HUES48 (cell line): ENCODE data around the gene STPG1.

Source experiments
- H3K27ac ChIP-seq: one replicate; pipeline ENCODE4 v1.7.0; 2013; ENCODE audit warnings: low read depth, low read length, inconsistent platforms
- H3K27me3 ChIP-seq: 2 replicates; pipeline ENCODE4 v1.6.1; 2013; ENCODE audit warnings: mild to moderate bottlenecking, low read length; ENCODE audit not compliant: control insufficient read depth, insufficient read depth
- H3K36me3 ChIP-seq: 2 replicates; pipeline ENCODE4 v1.6.1; 2013; ENCODE audit warnings: low read length; ENCODE audit not compliant: control insufficient read depth, insufficient read depth
- H3K4me1 ChIP-seq: 2 replicates; pipeline ENCODE4 v1.6.1; 2013; ENCODE audit warnings: mild to moderate bottlenecking, low read length; ENCODE audit not compliant: control insufficient read depth, insufficient read depth
- H3K4me3 ChIP-seq: 2 replicates; pipeline ENCODE4 v1.5.1; 2013; ENCODE audit warnings: mild to moderate bottlenecking, low read depth, low read length
- H3K9ac ChIP-seq: 2 replicates; pipeline ENCODE4 v1.6.1; 2013; ENCODE audit warnings: mild to moderate bottlenecking, low read depth, low read length, moderate library complexity
- H3K9me3 ChIP-seq: 2 replicates; pipeline ENCODE4 v1.6.1; 2013; ENCODE audit warnings: low read length; ENCODE audit not compliant: control insufficient read depth, insufficient read depth

Gene STPG1

DNA sequence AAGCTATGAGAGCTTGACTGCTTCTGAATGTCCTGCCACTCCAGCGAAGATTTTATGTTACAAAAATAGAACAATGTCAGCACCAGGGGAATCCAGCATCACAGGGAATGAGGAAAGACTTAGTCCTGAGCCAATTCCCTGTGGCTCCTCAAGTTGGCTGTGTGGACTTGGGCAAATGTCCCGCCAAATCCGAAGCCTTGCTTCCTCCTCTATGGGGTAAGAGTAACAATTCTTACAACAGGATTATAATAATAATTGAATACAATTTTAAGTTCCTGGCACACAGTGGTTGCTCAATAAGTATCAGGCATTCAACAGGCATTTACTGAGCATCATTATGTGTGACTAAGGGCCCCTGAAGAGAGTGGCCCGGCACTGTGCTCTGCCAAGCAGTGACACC is 44.4 kb downstream of the STPG1 start:
- H3K4me1 ChIP-seq: peaks cover 6% of the 10 kb centered on the region; the same call in 1 of the 2 replicates
- no peak overlapping the region for H3K4me3 ChIP-seq
- no peaks in the 10 kb centered on the region for H3K9me3 ChIP-seq
- no peaks in the 10 kb centered on the region for H3K27me3 ChIP-seq
- no peak overlapping the region for H3K27ac ChIP-seq
- H3K9ac ChIP-seq: no peak overlapping the region
- H3K36me3 ChIP-seq: no peaks in the 10 kb centered on the region; the same call in 1 of the 2 replicates

- H3K9me3 ChIP-seq: no peaks in the 10 kb centered on the region
- H3K4me1 ChIP-seq: peaks cover 10% of the 10 kb centered on the region; the same call in 1 of the 2 replicates
- no peak overlapping the region for H3K4me3 ChIP-seq
- no peaks in the 10 kb centered on the region for H3K27me3 ChIP-seq
- no peak overlapping the region for H3K27ac ChIP-seq
- H3K36me3 ChIP-seq: no peaks in the 10 kb centered on the region; the same call in 1 of the 2 replicates
- no peak overlapping the region for H3K9ac ChIP-seq
Observed at GRCh38 chr1:24366707-24367106, 46.9 kb downstream of the STPG1 start.

DNA sequence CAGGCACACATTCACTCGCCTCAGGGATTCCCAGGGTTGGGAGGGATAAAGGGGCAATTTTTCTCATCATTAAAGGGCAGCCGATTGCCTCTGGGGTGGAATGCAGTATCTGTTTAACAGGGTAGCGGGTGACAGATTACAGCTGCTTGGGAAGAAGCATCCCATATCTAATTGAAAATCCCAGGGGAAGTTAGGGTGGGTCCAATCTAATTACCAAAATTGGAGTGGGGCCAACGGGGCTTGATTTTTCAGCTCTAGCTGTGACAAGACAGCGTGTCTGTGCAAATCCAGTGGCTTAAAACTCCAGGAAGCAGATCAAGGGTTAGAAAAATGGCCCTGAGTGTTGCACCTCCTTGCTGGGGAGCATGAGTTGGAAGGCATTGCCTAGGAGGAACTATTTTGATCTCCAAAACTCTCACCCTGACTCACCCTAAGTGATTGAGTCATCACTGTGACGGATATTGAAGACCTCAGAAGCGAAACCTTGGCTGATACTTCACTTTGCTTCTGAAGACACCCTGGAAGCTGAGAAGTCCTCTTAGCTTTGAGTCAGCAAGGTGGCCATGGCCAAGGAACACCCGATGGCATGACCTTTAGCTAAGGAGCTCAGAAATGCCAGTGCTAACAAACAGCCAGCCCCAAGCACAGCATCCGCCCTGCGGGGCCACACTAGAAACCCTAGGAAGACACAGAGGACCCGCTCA is 48.5 kb downstream of the STPG1 start:
- peak overlapping the region; percentile 7 for H3K27ac ChIP-seq
- H3K27me3 ChIP-seq: no peaks in the 10 kb centered on the region
- no peaks in the 10 kb centered on the region for H3K9me3 ChIP-seq
- H3K4me1 ChIP-seq: peaks cover 10% of the 10 kb centered on the region; the same call in 1 of the 2 replicates
- no peak overlapping the region for H3K9ac ChIP-seq
- H3K36me3 ChIP-seq: no peaks in the 10 kb centered on the region; the same call in 1 of the 2 replicates
- no peak overlapping the region for H3K4me3 ChIP-seq

- Histone ChIP-seq H3K36me3 (no peaks in the 10 kb centered on the region; the same call in 1 of the 2 replicates), H3K4me1 (peaks cover 10% of the 10 kb centered on the region; the same call in 1 of the 2 replicates), H3K27me3 (no peaks in the 10 kb centered on the region), H3K27ac (peak overlapping the region; percentile 45), H3K9ac (no peak overlapping the region), H3K4me3 (no peak overlapping the region), H3K9me3 (no peaks in the 10 kb centered on the region)
Observed at GRCh38 chr1:24364605-24364974, 49.0 kb downstream of the STPG1 start.

GRCh38 chr1:24363994-24364393 is 49.6 kb downstream of the STPG1 start:
- Histone ChIP-seq H3K27me3 (no peaks in the 10 kb centered on the region), H3K9me3 (no peaks in the 10 kb centered on the region), H3K27ac (peak overlapping the region; percentile 45), H3K9ac (no peak overlapping the region), H3K4me1 (peaks cover 10% of the 10 kb centered on the region; the same call in 1 of the 2 replicates), H3K4me3 (no peak overlapping the region), H3K36me3 (no peaks in the 10 kb centered on the region)

DNA sequence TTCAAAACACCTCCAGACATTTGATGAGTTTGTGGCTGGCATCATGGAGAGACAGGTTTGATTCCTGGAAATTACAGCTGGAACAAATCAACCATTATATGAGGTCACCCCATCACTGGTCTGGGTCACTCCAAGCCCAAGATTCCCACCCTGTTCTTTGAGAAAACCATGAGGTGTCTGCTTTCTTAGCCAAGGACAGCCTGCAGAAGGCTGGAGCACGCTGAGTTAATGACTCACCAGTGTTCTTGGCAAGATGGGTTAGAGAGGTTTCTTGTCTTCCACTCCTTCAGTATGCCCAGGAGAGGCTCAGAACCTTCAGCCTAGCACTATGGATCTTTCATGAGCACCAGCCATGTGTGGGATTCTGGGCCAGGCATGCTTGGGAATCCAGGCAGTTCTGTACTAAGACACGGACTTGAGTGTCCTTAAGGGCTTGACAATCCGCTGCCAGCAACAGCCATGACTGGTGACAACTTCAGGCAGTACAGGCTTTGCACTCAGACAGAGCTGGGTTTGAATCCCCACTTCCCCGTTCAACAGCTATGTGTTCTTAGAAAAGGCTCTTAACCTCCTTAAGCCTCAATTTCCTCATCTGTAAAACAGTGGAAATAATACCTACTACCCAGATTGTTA is 50.5 kb downstream of the STPG1 start:
- no peak overlapping the region for H3K9ac ChIP-seq
- peaks cover 10% of the 10 kb centered on the region; the same call in 1 of the 2 replicates for H3K4me1 ChIP-seq
- H3K9me3 ChIP-seq: no peaks in the 10 kb centered on the region
- peaks cover under 1% of the 10 kb centered on the region; the same call in 1 of the 2 replicates for H3K36me3 ChIP-seq
- H3K27ac ChIP-seq: no peak overlapping the region
- no peak overlapping the region for H3K4me3 ChIP-seq
- no peaks in the 10 kb centered on the region for H3K27me3 ChIP-seq

GRCh38 chr1:24362396-24362795 is 51.2 kb downstream of the STPG1 start:
- no peaks in the 10 kb centered on the region for H3K27me3 ChIP-seq
- H3K4me1 ChIP-seq: peaks cover 10% of the 10 kb centered on the region; the same call in 1 of the 2 replicates

DNA sequence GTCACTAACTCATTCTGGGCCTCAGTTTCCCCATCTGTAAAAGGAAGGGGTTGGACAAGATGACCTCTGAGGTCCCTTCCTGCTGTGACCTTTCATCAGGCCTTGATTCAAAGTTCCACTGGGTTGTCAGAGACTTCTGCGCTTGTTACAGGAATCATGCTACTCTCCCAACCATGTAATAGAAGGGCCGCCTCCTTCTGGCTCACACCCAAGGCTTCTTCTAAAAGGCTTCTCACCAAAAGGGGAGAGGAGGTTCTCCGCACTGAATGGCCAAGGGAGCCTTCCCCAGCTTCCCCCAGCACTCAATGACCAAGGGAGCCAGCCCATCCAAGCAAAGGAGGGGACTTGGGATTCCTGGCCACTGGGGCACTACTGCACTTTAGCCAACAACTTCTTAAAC is 51.8 kb downstream of the STPG1 start:
- H3K4me1 ChIP-seq: peaks cover 10% of the 10 kb centered on the region; the same call in 1 of the 2 replicates
- H3K9me3 ChIP-seq: no peaks in the 10 kb centered on the region
- no peak overlapping the region for H3K4me3 ChIP-seq
- H3K9ac ChIP-seq: no peak overlapping the region
- H3K27ac ChIP-seq: no peak overlapping the region
- H3K36me3 ChIP-seq: peaks cover 4% of the 10 kb centered on the region; the same call in 1 of the 2 replicates
- no peaks in the 10 kb centered on the region for H3K27me3 ChIP-seq

More at GRCh38 chr1:24362396-24362795, 51.2 kb downstream of the STPG1 start:
- no peak overlapping the region for H3K9ac ChIP-seq
- H3K4me3 ChIP-seq: no peak overlapping the region
- no peaks in the 10 kb centered on the region for H3K9me3 ChIP-seq
- no peak overlapping the region for H3K27ac ChIP-seq
- peaks cover 4% of the 10 kb centered on the region; the same call in 1 of the 2 replicates for H3K36me3 ChIP-seq

DNA sequence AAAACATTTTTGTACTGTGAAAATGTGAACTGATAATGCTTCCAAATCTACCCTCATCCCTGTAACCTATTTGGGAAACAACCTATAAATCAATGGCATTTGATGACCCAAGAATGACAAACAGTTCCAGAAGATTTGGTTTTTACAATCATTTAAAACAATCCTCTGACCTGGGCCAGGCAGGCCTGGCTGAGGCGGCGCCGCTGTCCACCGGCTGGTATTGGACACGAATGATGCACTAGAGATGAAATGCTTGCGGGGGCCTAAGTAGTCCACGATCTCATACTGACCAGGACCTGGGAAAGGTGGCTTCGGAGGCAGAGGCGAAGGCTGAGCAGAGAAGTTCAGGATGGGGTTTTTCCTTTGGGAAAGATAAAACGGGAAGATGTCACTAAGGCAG is 52.9 kb downstream of the STPG1 start:
- Histone ChIP-seq H3K4me1 (peaks cover 10% of the 10 kb centered on the region; the same call in 1 of the 2 replicates), H3K9ac (no peak overlapping the region), H3K4me3 (no peak overlapping the region), H3K27me3 (no peaks in the 10 kb centered on the region), H3K27ac (no peak overlapping the region), H3K36me3 (peaks cover 4% of the 10 kb centered on the region; the same call in 1 of the 2 replicates), H3K9me3 (no peaks in the 10 kb centered on the region)

DNA sequence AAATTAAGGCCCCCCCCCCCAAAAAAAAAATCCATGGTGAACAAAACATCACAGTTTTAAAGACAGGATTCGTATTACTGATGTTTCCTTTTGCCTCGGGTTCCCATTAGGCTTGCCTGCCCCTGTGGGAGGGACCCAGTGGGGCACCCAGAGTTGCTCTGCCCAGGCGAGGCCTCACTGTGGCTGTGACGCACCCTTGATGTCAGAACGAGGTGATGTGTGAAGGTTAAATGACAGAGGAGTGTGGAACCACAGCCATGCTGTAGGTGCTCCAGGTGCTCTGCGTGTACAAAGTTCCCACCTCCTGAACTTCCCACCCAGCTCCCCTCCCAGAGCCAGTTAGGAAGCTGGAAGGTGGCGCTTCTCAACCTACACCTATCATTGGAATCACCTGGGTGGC is 56.5 kb downstream of the STPG1 start:
- Histone ChIP-seq H3K9ac (no peak overlapping the region), H3K27me3 (no peaks in the 10 kb centered on the region), H3K36me3 (peaks cover 4% of the 10 kb centered on the region; the same call in 1 of the 2 replicates), H3K4me3 (no peak overlapping the region), H3K4me1 (no peaks in the 10 kb centered on the region), H3K9me3 (no peaks in the 10 kb centered on the region), H3K27ac (no peak overlapping the region)

GRCh38 chr1:24355466-24355865 is 58.1 kb downstream of the STPG1 start:
- Histone ChIP-seq H3K4me3 (no peak overlapping the region), H3K4me1 (no peaks in the 10 kb centered on the region), H3K9me3 (no peaks in the 10 kb centered on the region), H3K36me3 (peaks cover 4% of the 10 kb centered on the region; the same call in 1 of the 2 replicates), H3K9ac (no peak overlapping the region), H3K27me3 (no peaks in the 10 kb centered on the region), H3K27ac (no peak overlapping the region)
